Measurements from ENCODE around the gene RAB23.

The RAB23 gene

DNA sequence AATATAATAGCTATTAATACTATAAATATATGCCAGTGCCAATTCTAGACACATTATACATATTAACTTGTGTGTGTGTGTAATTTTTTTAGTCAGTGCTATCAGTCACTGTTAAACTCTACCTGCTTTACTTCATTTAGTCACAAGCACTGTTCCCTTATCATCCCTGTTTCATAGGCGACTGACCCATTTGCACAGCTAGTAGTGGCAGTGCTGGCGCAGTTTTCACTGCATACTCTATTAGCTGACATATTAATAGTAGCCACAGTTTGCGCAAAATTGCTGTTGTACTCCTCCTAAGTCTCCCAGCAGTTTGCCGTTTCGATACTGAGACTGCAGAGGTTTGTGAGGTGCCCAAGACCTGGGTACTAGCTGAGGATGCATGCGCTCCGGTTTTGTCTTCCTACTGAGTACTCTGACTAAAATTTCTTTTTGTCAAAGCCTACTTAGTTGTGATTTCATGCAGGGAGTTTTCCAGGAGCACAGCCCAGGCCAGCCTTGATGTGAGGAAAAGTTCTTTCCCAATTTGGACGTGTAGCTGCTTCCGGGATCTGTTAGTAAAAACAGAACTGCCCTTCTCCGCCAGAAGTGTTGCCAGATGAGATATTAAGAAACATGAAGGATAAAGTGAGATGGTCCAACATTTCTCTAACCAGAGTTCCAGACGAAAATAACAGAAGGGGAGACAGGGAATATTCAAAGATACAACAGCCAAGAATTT is 44.4 kb downstream of the RAB23 start:
- no peak for DNase-seq

DNA sequence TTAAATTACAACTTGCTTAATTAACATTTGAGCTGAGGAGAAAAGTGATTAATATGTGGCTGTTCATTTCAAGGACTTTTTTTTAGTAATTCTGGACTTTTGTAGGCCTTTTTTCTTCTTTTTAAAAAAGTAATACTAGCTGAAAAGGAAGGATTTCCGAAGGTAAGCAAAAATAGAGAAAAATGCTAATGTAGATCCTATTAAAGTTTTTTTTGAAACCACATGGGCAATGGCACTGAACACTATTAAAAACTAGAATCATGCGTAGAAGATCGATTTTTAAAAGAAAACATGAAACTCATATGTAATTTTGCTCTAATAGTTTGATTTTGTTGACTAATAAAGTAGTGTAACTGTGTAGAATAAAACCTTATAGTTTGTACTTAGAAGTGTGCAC is 47.6 kb downstream of the RAB23 start:
- DNase-seq, result no peak

DNA sequence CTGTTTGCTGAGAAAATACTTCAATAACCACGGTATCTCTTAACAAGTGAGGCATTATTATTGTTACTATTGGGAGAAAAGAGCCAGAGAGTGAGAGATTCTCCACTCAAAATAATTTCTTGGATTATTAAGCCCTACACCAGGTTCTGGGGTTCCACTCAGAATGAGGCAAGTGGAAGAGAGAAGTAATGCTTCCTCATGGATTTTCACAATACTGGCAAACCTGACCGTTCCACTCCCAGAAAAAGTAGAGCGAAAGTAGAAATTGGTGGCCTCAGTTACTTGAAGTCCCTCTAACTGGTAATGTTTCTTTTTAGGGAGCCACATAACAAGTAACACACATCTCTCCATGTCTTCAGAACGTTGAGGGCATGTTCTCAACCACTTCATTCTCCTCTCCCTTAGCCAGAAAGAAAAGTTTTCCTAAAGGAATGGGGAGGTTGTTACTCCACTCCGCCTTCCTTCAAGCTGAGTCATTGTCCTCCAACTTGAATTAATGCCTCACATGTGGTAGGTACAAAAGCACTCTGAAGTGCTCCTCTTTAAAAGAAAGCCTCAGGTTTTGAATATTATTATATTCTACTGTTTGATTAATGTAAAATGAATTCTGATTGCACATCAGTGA is 48.1 kb downstream of the RAB23 start:
- no peak for DNase-seq

DNA sequence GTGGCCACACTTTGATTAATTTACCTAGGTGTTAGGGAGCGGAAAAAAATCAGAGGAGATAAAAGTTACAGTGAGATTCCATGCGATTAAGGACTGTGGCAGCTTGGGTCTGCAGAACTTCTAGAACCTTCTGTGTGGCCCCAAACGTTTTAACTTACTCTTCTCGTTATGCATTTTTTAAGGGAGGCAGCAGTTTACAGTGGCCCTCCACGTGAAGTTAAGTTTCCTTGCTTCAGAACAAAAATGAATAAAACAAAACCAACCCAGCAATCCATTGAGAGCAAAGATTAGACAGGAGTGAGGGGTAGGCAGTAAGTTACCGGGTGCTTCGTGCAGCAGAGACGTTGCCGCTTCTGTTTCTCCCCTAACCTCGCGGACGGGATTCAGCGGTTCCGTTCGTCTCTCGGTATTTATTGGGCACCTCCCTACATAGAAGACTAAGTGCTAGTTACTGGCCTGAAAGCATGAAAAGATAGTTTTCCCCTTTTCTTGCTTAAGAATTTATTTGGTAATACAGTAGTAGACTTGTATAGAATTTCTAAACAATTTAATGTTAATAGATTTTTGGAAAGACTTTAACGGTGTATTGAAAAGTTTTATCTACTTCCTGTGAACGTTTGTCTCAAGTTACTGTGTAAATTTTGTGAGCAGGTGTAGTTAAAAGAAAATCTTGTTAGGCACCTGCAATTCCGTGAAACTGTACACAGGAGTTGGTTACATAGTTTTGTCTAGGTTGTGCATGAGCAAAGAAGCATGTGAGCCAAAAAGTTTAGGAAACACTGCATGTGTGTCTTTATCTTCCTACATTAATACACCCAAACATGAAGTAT is 48.8 kb downstream of the RAB23 start:
- DNase-seq, result no peak

DNA sequence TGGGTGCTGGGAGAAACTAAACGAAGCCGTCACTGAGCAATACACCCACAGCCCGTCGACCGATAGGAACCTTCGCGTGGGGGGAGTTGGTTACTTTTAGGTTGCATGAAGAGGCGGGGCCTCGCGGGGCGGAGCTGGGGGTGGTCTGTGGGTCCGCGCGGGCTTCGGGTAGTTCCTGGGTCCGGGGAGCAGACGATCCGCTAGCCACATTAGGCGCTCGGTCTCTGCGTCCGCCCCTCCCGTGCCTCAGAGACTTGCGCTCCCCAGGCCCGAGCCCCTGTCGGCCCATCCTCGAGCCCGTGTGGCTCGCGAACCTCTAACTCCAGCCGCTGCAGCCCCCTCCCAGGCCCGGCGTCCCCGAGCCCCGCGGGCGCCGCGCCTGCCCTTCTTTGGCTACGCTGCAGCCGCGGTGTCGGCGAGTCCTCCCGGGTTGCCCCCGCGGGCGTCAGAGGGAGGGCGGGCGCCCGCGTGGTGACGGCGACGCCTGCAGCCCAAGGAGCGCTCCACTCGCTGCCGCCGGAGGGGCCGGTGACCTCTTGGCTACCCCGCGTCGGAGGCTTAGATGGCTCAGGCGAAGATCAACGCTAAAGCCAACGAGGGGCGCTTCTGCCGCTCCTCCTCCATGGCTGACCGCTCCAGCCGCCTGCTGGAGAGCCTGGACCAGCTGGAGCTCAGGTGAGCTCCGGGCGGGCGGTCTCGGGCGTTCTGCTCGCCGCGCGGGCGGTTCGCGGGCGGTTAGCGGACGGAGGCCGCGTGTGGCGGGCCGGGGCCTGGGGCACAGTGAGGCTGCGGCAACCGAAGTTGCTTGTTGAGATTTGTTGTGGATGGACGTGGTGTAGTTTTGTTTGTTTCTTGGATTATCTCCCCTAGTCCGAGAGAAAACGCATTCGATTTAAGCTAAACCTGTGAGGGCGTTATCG is 49.7 kb downstream of the RAB23 start, which contains the start of gene BAG2:
Gene BAG2, plus strand, starts transcription at position 191 of the 920 bp plus-strand sequence. Its CDS starts 372 bp downstream, at position 563.
- DNase-seq, result no peak

DNA sequence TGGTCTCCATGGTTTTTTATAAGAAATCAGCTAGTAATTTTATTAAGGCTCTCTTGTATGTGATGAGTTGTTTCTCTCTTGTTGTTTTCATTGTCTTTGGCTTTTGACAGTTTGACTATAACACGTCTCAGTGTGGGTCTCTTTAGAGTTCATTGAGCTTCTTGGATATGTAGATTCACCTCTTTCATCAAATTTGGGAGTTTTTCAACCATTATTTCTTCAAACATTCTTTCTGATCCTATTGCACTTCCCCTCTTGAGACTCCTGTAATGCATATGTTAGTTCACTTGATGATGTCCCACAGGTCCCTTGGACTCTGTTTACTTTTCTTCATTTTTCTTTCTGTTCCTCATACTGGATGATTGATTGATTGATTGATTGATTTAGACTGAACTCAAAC is 57.0 kb downstream of the RAB23 start:
- no peak for DNase-seq

DNA sequence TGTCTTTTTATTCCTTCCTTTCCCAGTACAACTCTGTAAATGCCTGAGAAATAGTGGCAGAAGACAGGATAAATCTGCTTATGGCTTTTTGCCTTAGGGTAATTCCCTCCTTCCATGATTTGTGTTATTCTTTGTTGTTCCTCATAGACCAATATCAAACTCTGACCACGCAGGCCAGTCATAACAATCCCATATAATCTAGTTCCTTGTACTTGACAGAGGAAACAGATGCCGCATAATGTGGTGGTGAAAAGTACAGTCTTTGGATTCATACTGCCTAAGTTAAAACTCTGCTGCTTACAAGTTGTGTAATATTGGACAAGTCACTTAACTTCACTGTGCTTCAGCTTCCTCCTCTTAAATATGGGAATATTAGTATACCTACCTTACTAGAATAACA is 58.2 kb downstream of the RAB23 start:
- DNase-seq, result no peak

DNA sequence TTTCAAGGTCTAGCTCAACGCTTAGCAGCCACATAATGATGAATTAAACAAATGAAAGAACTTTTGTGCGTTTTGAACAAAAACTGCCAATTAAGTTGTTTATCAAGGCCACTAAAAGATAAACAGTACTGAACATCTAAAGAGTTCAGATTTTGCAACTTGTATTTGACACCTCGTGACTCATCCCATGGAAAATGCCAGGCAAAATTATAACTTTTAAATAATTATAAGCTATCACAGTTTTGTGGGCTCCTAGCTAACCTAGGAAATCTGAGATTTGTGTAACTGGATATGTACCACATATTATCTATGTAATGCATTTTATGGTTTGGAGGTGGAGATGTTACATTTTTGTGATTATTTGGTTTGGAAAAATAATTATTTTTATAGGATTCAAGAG is 59.6 kb downstream of the RAB23 start:
- no peak for DNase-seq

DNA sequence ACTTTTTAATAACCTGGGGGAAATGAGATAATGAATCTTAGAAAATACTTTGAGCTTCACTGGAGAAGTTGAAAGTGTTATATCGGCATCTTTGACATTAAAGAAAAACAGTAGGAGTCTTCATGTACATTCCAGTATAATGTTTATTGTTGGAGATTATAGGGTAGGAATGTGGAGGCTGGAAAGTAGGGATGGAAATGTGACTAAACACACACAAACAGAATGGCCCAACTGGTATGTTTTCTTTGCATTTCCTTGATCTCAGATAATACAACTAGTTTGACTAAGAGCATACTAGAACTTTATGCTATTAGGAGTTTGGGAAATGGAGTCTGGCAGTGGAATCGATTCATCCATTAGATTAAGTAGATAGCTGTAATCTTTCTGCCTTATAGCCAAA is 60.1 kb downstream of the RAB23 start:
- DNase-seq, result no peak

DNA sequence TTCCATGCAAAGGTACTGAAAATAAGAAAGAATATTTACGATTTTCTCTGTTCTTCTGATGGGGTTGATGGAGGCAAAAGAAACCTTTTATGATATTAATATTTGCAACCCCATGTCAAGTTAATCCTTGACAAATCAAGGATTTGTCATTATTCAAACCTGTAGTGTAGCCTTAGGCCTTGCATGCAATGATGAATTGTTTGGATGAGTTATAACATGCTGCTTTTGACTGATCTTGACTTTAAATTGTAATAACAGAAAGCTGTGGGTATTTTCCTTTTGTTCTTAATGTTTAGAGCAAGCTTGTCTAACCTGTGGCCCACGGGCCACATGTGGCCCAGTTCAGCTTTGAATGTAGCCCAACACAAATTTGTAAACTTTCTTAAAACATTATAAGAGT is 63.0 kb downstream of the RAB23 start:
- DNase-seq, result no peak

DNA sequence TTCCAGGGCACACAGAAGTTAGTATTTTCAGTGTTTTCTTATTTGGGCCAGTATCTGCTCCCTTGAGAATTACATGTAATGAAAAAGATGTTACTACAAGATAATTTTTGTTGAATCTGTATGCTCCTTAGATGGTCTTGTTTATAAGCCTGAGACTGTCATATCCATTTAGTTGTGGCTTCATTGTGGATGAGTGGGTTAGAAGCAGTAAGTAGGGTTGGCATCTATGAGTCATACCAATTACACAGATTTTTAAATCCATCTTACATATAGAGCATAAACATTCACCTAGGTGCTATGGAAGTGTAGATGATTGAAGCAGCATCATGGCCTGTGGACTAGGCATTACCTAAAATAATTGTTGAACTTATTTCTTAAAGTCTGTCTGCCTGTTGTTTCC is 63.4 kb downstream of the RAB23 start:
- DNase-seq, result no peak

DNA sequence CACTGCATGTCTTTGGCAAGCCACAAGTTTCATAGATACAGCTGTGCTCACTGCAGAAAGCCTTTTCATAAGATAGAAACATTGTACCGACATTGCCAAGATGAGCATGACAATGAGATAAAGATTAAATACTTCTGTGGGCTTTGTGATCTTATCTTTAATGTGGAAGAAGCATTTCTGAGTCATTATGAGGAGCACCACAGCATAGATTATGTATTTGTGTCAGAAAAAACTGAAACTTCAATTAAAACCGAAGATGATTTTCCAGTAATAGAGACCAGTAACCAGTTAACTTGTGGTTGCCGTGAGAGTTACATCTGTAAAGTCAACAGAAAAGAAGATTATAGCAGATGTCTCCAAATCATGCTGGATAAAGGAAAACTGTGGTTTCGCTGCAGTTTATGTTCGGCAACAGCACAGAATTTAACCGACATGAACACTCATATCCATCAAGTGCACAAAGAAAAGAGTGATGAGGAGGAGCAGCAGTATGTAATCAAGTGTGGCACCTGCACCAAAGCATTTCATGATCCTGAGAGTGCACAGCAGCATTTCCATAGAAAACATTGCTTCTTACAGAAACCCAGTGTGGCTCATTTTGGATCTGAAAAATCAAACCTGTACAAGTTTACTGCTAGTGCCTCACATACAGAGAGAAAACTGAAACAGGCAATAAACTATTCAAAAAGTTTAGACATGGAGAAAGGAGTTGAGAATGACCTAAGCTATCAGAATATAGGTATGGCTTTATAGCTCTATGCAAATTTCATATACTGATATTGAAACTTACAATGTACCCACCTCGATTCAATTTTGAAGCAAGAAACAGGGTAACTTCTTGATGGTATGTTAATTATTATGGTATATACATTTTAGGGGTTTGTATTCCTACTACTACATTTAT is 73.9 kb downstream of the RAB23 start:
- no peak for DNase-seq

DNA sequence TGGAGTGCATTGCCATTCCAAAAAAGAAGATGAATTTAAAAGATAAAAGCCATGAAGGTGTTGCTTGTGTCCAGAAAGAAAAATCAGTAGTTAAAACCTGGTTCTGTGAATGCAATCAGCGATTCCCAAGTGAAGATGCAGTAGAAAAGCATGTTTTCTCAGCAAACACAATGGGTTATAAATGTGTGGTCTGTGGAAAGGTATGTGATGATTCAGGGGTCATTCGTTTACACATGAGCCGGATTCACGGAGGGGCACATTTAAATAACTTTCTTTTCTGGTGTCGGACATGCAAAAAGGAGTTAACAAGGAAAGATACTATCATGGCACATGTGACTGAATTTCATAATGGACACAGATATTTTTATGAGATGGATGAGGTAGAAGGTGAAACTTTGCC is 74.7 kb downstream of the RAB23 start:
- DNase-seq, result no peak

DNA sequence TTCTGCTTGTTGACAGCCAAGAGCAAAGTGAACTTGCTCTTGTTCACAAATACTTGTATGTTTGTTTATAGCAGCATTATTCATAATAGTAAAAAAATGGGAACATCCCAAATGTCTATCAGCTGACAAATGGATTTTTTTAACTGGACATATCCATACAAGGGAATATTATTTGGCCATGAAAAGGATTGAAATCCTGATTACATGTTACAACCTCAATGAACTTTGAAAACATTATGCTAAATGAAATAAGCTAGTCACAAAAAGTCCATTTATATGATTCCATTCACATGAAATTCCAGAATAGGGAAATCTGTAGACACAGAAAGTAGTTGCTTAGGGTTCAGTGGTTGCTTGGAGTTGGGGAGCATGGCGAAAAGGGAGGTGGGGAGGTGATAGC is 78.4 kb downstream of the RAB23 start:
- DNase-seq, result no peak

DNA sequence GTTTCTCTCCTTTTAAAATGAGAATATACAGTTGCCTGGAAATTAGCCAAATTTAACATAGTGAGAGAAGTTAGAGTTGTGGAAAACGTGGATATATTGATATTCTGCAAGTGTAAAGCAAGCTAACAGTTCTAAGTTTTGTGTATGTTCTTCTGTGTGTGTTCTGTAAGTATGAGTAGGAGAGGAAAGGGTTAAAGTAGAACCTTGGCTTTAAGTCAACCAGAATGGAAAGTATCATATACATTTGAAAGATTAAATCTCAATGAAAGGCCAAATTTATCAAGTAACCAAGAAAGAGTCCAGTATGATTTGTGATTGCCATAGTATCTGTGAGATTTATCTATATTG is 80.0 kb downstream of the RAB23 start:
- no peak for DNase-seq

DNA sequence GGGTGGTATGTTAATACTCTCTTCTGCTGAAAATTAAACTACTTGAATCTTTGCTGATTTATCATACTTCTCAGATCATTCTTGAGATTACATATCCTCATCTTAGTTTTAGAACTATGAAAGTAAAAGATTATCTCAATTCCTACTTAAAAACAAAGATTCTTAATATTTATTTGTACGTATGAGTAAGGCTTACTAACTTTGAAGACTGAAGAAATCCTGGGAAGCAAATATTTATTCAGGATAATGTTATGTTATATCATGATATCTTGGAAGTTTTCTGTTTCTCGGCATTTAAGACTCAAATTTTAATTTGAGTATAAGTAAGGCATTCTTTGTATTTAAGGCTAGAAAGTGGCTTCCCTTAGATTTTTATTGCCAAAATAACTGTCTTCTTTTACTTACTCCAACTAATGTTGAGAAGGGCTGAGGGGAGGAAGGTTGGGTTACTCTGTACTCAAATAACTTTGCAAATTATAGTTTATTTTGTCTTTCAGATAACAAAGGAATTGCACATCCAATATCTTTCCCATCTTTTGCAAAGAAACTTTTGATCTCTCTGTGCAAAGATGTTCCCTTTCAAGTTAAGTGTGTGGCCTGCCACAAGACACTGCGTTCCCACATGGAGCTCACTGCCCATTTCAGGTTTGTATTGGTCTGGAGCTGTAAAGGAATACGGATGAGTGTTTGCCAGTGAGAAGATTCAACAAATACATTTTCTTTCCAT is 80.5 kb downstream of the RAB23 start:
- DNase-seq, result no peak

DNA sequence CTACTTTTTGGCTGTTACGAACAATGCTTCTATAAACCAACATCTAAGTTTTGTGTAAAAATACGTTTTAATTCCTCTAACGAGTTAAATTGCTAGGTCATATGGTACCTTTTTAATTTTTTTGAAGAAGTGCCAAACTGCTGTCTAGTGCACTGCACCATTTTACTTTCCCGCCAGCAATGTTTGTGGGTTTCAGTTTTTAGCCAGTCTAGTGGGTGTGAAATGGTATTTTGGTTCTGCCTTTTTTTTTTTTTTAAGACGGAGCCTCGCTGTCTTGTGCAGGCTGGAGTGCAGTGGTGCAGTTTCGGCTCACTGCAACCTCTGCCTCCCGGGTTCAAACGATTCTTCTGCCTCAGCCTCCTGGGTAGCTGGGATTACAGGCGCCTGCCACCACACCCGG is 84.1 kb downstream of the RAB23 start:
- DNase-seq, result no peak

DNA sequence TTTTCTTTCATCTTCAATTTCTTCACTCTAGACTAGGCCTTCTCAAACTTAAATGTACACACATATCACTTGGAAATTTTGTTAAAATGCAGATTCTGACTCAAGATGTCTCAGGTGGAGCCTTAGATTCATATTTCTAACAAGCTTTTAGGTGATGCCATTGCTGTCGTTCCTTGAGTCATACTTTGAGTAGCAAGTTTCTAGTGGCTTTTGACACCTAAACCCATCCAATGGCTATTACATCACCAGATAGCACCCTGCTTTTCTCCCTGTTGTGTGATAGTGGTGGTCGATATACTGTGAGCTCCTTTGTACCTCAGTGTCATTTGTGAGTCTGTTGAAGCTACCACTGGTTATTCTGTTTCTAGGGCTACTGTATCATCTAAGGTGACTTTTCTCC is 84.8 kb downstream of the RAB23 start:
- no peak for DNase-seq

Data from NCI-H2081 treated with DMSO at 0.1 percent for 48 hours (cell line).